ENCODE results near the gene ZSWIM4.
A peak's percentile ranks its signal among the peaks of the same experiment; 100 is the strongest.
"Not testable (repeated sequence)": the region's sequence is repeated elsewhere in the genome, so short reads cannot be mapped to it uniquely, and the experiment has no call there.

Gene ZSWIM4

GRCh38 chr19:13794757-13795589 is at the start of gene ZSWIM4:
TSS of gene ZSWIM4 (plus strand) at chr19:13795443. CDS start at chr19:13795649, 206 bp downstream.
- DNase-seq: peak; percentile 94

GRCh38 chr19:13747098-13747453 is 48.2 kb upstream of the ZSWIM4 start:
- DNase-seq: no peak

GRCh38 chr19:13748169-13748828 is 46.9 kb upstream of the ZSWIM4 start:
- no peak for DNase-seq

DNA sequence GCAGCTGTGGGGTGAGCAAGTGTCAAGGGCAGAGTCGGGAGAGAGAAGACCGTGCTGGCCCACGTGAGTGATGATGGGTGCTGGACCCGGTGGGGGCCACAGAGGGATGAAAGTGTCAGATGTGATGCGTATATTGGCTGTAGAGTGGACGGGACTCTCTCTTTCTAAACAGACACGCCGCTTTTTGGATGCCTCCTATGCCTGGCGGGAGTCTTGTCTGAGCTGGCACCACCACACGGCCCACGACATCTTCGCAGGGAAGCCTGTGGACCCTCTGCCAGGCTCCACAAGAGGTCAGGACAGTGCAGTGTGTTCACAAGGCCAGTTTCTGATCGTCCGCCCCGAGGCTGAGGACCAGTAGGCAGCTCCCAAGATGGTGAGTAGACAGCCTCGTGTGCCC is 43.8 kb upstream of the ZSWIM4 start:
- DNase-seq: no peak

DNA sequence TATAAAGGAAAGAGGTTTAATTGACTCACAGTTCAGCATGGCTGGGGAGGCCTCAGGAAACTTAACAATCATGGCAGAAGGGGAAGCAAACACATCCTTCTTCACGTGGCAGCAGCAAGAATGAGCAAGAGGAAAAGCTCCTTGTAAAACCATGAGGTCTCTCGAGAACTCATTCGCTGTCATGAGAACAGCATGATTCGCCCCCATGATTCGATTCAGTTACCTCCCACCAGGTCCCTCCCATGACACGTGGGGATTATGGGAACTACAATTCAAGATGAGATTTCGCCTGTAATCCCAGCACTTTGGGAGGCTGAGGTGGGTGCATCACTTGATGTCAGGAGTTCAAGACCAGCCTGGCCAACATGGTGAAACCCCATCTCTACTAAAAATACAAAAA is 41.6 kb upstream of the ZSWIM4 start:
- not testable (repeated sequence) for DNase-seq

DNA sequence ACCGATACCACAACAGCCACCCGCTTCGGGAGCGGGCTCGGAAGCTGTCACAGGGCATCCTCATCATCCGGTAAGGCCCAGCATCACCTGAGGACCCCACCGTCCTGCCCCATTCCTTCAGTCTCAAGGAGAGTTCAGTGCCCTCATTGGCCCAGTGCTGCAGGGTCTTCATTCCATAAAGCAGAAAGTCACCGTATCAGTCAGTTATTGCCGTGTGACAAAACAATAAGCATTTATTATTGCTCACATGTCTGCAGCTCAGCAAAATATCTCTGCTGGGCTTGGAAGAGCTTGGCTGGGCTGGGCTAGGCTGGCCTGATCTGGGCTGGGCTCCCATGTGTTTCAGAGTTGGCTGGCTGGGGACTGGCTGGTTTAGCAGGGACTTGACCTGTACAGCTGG is 39.0 kb upstream of the ZSWIM4 start:
- DNase-seq: no peak

- no peak for DNase-seq
Measured at GRCh38 chr19:13757805-13758772, 37.2 kb upstream of the ZSWIM4 start.

GRCh38 chr19:13758795-13759194 is 36.4 kb upstream of the ZSWIM4 start:
- DNase-seq: no peak

- no peak for DNase-seq
Measured at GRCh38 chr19:13761423-13761822, 33.8 kb upstream of the ZSWIM4 start.

DNA sequence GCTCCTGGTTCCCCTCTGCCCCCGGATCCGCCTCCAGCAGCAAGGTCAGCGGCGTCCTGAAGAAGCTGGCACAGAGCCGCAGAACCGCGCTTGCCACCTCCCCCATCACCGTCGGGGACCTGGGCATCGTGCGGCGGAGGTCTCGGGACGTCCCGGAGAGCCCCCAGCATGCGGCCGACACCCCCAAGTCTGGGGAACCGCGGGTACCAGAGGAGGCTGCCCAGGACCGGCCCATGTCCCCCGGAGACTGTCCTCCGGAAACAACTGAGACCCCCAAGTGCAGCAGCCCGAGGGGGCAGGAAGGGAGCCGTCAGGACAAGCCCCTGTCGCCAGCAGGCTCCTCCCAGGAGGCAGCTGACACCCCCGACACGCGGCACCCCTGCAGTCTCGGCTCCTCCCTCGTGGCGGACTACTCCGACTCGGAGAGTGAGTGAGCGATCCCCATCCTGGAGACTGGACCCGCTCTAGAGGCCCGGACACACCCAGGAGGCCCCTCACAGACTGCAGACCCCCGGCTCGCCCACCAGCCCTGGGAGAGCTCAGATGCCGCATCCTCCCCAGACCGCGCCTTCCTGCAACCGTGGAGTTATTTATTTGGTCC is 32.5 kb upstream of the ZSWIM4 start:
- DNase-seq: no peak

DNA sequence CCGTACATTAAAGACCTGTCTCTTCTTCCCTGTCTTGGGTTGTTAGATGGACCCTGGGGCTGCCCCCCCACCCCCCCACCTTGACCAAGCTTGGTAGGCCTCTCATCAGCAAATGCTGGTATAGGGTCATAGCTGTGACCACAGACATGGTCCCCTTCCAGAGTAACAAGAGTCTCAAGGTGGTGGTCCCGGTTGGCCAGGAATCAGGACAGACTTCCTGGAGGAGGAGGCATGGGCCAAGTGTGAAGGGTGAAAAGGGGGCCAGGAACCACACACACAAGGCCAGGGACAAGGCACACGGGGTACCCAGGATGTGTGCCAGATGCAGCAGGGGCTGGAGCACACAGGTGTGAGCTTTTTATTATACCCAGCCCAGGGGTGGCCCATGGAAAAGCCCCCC is 32.0 kb upstream of the ZSWIM4 start:
- DNase-seq: no peak

DNA sequence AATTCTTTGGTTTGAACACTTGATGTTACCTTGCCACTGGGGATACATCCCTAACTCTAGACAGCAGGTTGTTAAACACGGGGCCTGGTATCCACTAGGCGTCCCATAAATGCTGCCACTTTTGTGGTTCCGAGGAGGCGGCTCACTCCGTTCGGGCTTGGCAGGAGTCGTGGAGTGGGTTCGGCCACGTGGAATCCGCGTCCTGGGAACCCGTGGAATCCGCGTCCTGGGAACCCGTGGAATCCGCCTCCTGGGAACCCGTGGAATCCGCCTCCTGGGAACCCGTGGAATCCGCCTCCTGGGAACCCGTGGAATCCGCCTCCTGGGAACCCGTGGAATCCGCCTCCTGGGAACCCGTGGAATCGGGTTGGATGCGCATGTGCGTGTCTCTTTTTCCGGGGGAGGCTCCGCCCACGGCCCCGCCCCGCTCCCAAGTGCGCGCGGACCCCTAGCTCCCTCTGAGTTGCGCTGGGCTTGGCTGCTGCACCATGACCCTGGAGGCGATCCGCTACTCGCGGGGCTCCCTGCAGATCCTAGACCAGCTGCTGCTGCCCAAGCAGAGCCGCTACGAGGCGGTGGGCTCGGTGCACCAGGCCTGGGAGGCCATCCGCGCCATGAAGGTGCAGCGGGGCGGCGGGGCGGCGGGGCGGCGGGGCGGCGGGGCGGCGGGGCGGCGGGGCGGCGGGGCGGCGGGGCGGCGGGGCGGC is 31.0 kb upstream of the ZSWIM4 start, which contains the start of gene MRI1:
TSS of gene MRI1 (plus strand) at position 422 of the 707 bp plus-strand sequence. CDS start at position 489, 67 bp downstream.
- no peak for DNase-seq

GRCh38 chr19:13764821-13765394 is 30.3 kb upstream of the ZSWIM4 start:
- DNase-seq: no peak

- DNase-seq: no peak
Measured at GRCh38 chr19:13765395-13766094, 29.7 kb upstream of the ZSWIM4 start.

GRCh38 chr19:13766095-13766481 is 29.2 kb upstream of the ZSWIM4 start:
- DNase-seq: no peak

GRCh38 chr19:13768510-13768909 is 26.7 kb upstream of the ZSWIM4 start:
- DNase-seq: no peak

- DNase-seq: no peak
Measured at GRCh38 chr19:13770013-13770635, 25.1 kb upstream of the ZSWIM4 start.

DNA sequence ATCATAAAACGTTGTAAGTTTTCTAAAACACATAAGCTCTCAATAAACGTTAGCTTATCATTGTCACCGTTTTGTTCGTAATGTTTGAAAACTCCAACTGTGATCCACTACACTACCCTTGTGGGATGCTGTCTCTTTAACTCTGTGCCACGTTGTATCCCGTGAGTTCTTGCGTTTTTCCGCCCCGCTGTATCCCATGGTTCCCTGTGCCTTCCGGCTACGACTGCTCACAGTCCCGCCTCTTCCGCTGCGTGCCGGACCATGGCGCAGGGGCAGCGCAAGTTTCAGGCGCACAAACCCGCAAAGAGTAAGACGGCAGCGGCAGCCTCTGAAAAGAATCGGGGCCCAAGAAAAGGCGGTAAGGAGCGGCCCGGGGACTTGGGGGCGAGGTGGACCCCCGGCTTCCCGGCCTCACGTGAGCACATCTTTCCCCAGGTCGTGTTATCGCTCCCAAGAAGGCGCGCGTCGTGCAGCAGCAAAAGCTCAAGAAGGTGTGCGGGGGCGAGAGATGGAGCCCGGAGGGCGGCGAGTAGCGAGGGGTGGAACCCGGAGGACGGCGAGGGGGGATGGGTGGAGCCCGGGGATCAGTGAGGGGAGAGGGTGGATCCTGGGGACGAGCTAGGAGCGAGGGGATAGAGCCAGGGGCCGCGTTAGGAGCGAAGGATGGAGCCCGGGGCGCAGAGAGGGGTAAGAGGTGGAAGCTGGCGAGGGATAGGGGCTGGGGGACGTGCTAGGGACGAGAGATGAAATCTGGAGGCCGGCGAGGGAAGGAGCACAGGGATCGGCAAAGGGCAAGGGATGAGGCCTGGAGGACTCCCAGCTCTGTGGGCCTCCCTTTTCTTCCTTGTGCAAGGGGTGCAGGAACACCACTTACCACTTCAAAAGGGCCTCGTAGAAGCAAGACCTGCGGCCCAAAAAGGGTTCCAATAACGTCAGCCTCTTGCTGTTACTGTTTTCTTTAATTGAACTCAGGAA is 20.7 kb upstream of the ZSWIM4 start, which contains the start of gene C19orf53:
TSS of gene C19orf53 (plus strand) at position 240 of the 975 bp plus-strand sequence. CDS start at position 262, 22 bp downstream.
- DNase-seq: no peak

DNA sequence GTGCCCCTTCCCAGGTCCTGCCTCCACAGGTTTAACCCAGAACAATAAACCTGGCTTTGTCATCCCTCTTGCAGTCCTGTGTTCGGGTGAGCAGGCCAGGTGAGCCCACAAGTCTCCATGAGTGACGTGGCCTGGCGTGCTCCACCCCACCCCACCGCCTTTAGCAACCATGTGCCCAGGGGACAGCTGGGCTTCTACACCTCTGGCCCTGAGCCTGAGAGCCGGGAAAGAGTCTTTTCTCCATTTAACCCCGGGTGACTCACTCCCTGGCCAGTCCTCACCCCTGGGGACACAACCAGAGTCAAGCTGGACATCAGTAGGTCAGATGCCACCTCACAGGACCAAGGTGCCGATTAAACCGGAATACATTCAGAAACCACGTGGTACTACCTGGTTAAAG is 16.8 kb upstream of the ZSWIM4 start:
- DNase-seq: no peak
